Prostate gland (tissue), 2 donors: ENCODE results near the gene SYTL2. TPM values are rescaled to one million over a fixed set of nuclear protein-coding genes. Genes with fewer than 3 reads are reported as not detected.

Experiments used
- DNase-seq: peaks from one replicate; pipeline ENCODE4 v3.0.0-alpha.2; 2019; ENCODE audit warnings: low spot score
- H3K27ac ChIP-seq, 2 donors: fragments of 200-600 bp; sonication (generic); 2 replicates each; pipeline ENCODE4 v1.5.1; 2017 to 2019
- H3K27me3 ChIP-seq: fragments of 200-600 bp; sonication (generic); replicated peaks from 2 replicates; pipeline ENCODE4 v1.5.1; 2019; ENCODE audit not compliant: insufficient read depth
- H3K36me3 ChIP-seq, 2 donors: fragments of 200-600 bp; sonication (generic); 1 replicate in 1 of 2; 2 replicates in 1 of 2; pipeline versions ENCODE4 v1.5.1 to v1.8.1; 2017 to 2019
- H3K4me1 ChIP-seq: fragments of 200-600 bp; sonication (generic); replicated peaks from 2 replicates; pipeline ENCODE4 v1.5.1; 2019
- H3K4me3 ChIP-seq, 2 donors: fragments of 200-600 bp; sonication (generic); 2 replicates each; pipeline ENCODE4 v1.5.1; 2017 to 2019
- H3K9me3 ChIP-seq: fragments of 200-600 bp; sonication (generic); 2 replicates; pipeline ENCODE4 v1.5.1; 2017
- POLR2A ChIP-seq: fragments of 450-650 bp; IDR thresholded peaks from one replicate; pipeline ENCODE4 v1.6.1; 2016; ENCODE audit warnings: antibody characterized with exemption, mild to moderate bottlenecking
- POLR2AphosphoS5 ChIP-seq: sonication (generic); formaldehyde crosslinking; IDR thresholded peaks from one replicate; pipeline ENCODE4 v1.6.1; 2017; ENCODE audit warnings: antibody characterized with exemption
- WGBS: methylation state at CpG from one replicate; pipeline ENCODE4 v1.1.5; 2018; 5-methylcytosine and 5-hydroxymethylcytosine counted together
- intact Hi-C: fragments of 100-400 bp; cut with DNase I; formaldehyde crosslinking; loops from one replicate; pipeline ENCODE4 v1.14.2; 2022
- total RNA-seq, 2 donors: library from RNA; depleted of rRNA; stranded (reverse); fragments of >200 nt; gene quantifications; one replicate each; pipeline ENCODE4 v1.1.0, GENCODE V29; 2016
- TF ChIP-seq, protein P1 (sequence below), 4 experiments: fragments of 200-600 bp in 2 of 4; fragments of 450-650 bp in 2 of 4; sonication (generic) in 2 of 4; IDR thresholded peaks; 1 replicate in 3 of 4; 2 replicates in 1 of 4; pipeline ENCODE4 v1.5.1; 2016 to 2019; ENCODE audit warnings: antibody characterized with exemption in 4 of 4, mild to moderate bottlenecking in 2 of 4, moderate library complexity in 2 of 4

Gene SYTL2
- total RNA-seq, 2 donors from 2014 or later: 52.2 to 105 TPM

DNA sequence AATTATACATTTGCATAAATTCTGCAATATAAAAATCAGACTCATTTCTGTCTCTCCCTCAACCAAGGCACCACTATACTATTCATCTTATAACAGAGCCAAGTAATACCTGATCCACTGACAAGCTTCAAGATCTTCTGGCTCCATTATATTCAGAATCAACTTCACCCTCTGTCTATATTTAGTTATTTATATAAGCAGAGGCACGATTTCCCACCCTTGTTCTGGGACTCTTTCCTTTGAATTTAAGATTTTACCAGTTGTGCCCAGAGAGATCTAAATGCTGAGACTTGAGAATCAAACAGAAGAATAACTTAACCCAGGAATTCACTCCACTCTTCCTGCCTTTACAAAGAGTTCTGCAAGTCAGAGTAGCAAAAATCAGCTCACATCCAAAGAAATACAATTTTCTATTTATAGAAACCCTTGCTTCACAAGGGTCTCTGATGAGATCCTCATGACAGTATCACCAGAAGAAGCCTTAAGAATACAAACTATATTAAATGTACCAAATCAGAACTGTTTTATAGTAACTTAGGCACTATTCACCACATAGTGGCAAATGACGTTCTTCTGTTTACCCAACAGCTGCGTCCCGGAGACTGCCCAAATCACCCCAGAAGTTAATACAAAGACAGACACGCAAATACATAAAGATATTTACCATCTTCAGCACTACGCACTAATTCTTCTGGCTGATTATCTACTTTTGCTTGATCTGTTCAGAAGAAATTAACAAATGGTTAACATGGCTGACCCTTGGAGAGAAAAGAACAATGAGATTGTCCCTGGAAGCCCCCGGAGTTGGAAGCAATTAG, 92.6 kb downstream of the SYTL2 start:
- Histone ChIP-seq H3K4me1 (no peaks in the 10 kb centered on the region), H3K27me3 (no peaks in the 10 kb centered on the region), H3K36me3 (no peaks in the 10 kb centered on the region), H3K4me3 (no peak overlapping the region), H3K9me3 (no peaks in the 10 kb centered on the region), H3K27ac (no peak overlapping the region)
- WGBS: 32% methylated on average over 7 of the region's 7 CpGs
- DNase-seq: no peak
- intact Hi-C loops: no loop called here
- TF ChIP-seq POLR2AphosphoS5: no peak
- TF ChIP-seq, protein P1, sequence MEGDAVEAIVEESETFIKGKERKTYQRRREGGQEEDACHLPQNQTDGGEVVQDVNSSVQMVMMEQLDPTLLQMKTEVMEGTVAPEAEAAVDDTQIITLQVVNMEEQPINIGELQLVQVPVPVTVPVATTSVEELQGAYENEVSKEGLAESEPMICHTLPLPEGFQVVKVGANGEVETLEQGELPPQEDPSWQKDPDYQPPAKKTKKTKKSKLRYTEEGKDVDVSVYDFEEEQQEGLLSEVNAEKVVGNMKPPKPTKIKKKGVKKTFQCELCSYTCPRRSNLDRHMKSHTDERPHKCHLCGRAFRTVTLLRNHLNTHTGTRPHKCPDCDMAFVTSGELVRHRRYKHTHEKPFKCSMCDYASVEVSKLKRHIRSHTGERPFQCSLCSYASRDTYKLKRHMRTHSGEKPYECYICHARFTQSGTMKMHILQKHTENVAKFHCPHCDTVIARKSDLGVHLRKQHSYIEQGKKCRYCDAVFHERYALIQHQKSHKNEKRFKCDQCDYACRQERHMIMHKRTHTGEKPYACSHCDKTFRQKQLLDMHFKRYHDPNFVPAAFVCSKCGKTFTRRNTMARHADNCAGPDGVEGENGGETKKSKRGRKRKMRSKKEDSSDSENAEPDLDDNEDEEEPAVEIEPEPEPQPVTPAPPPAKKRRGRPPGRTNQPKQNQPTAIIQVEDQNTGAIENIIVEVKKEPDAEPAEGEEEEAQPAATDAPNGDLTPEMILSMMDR (IDR thresholded peaks at IDR 0.05): no peak
- TF ChIP-seq POLR2A: no peak

DNA sequence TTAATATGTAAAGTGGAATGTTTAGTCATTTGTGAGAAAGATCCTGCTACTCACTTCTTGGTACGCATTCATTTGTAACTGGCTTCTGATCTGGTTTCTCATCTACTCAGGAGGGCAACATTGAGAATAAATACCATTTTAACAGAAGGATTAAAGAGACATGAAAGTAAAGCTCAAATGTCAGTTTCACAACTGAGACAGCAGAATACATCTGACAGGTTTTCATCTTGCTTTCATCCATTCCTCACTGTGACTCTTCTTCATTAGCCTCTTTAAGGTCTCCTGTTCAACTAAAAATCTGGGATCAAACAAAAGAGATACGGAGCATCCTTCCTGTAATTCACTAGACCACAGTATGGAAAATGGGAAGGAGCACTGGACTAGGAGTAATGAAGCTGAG, 93.5 kb downstream of the SYTL2 start:
- H3K27ac ChIP-seq: no peak overlapping the region
- H3K27me3 ChIP-seq: no peaks in the 10 kb centered on the region
- H3K9me3 ChIP-seq: no peaks in the 10 kb centered on the region
- H3K4me3 ChIP-seq: no peak overlapping the region
- intact Hi-C loops: no loop called here
- no peaks in the 10 kb centered on the region for H3K36me3 ChIP-seq
- WGBS: 86% methylated on average over 2 of the region's 2 CpGs
- H3K4me1 ChIP-seq: no peaks in the 10 kb centered on the region
- TF ChIP-seq POLR2A (no peak), POLR2AphosphoS5 (no peak)
- TF ChIP-seq, protein P1 (IDR thresholded peaks at IDR 0.05): no peak
- DNase-seq: no peak

DNA sequence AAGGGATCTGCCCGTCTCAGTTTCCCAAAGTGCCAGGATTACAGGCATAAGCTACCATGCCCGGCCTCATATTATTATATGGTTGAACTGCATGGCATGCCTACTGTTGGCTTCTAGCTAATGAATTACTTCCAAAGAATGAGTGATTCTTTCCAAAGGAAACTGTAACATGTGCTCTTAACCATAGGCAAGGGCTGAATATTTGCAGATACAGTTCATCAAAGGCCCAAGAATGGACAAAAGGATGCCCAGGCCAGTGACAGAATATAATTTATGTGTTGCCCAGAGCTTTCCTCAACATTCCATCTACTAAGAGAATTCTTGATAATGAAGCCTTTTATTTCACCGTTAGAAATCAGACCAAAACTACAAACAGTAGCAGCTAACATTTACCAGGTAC, 98.0 kb downstream of the SYTL2 start:
- TF ChIP-seq, protein P1 (IDR thresholded peaks at IDR 0.05): no peak
- no peak for TF ChIP-seq POLR2A
- TF ChIP-seq POLR2AphosphoS5: no peak
- Histone ChIP-seq H3K4me1 (no peaks in the 10 kb centered on the region), H3K4me3 (no peak overlapping the region), H3K27ac (no peak overlapping the region), H3K36me3 (no peaks in the 10 kb centered on the region), H3K9me3 (no peaks in the 10 kb centered on the region), H3K27me3 (no peaks in the 10 kb centered on the region)
- 84% methylated on average over 3 of the region's 3 CpGs for WGBS
- DNase-seq: no peak
- intact Hi-C loops: no loop called here

DNA sequence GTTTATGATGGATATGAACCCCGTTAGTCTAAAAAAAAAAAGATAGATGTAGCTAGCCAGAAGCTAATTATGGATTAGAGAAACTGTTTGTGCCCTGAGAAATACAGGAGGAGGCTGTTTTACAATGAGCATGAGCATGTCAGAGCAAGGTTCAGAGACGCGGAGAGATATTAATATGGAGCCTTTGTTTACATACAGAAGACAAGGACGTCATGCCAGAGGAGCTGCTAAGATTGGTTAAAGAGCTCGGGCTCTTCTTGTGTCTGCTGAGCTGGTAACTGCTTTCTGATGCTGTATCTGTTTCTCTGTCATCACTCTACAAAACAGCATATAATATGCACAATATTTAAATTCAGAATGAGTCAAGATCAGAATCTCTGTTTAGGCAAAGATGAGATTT, 100.0 kb downstream of the SYTL2 start:
- no peak overlapping the region for H3K27ac ChIP-seq
- H3K27me3 ChIP-seq: no peaks in the 10 kb centered on the region
- TF ChIP-seq, protein P1 (IDR thresholded peaks at IDR 0.05): no peak
- TF ChIP-seq POLR2A (no peak), POLR2AphosphoS5 (no peak)
- H3K36me3 ChIP-seq: no peaks in the 10 kb centered on the region
- H3K4me3 ChIP-seq: no peak overlapping the region
- intact Hi-C loops: no loop called here
- no peaks in the 10 kb centered on the region for H3K4me1 ChIP-seq
- 25% methylated on average over 5 of the region's 5 CpGs for WGBS
- DNase-seq: no peak
- no peaks in the 10 kb centered on the region for H3K9me3 ChIP-seq
